Large intestine (tissue), 3 donors: ENCODE measurements around the gene AURKAIP1. TPM values are rescaled to one million over a fixed set of nuclear protein-coding genes. Genes with fewer than 3 reads are reported as not detected.
"Not testable (repeated sequence)": the region's sequence is repeated elsewhere in the genome, so short reads cannot be mapped to it uniquely, and the experiment has no call there.

Source experiments
- DNase-seq, 2 donors: peaks; one replicate each; pipeline versions ENCODE4 v3.0.0 to v3.0.0-alpha.2; 2013
- H3K27ac ChIP-seq: one replicate; pipeline ENCODE4 v1.5.1; 2013; ENCODE audit warnings: low read length
- H3K27me3 ChIP-seq: 2 replicates; pipeline ENCODE4 v1.6.1; 2013; ENCODE audit warnings: low read length; ENCODE audit not compliant: control insufficient read depth, insufficient read depth
- H3K36me3 ChIP-seq: 2 replicates; pipeline ENCODE4 v1.6.1; 2013; ENCODE audit warnings: low read length; ENCODE audit not compliant: control insufficient read depth, insufficient read depth
- H3K4me1 ChIP-seq: one replicate; pipeline ENCODE4 v1.6.1; 2013; ENCODE audit warnings: low read length; ENCODE audit not compliant: control insufficient read depth, insufficient read depth
- H3K4me3 ChIP-seq: one replicate; pipeline ENCODE4 v1.5.1; 2013; ENCODE audit warnings: low read length
- H3K9me3 ChIP-seq: one replicate; pipeline ENCODE4 v1.6.1; 2013; ENCODE audit warnings: mild to moderate bottlenecking, low read depth, low read length, moderate library complexity; ENCODE audit not compliant: control insufficient read depth
- WGBS: methylation state at CpG from one replicate; pipeline ENCODE4 v1.1.5; 2013; ENCODE audit warnings: low lambda C conversion rate; ENCODE audit not compliant: insufficient coverage; 5-methylcytosine and 5-hydroxymethylcytosine counted together
- polyA plus RNA-seq: library from polyadenylated mRNA; unstranded; fragments of 120-200 nt; gene quantifications from one replicate; pipeline ENCODE4 v1.2.1, GENCODE V29; 2013

AURKAIP1 gene
- polyA plus RNA-seq, 1 donor, result 88.4 TPM

DNA sequence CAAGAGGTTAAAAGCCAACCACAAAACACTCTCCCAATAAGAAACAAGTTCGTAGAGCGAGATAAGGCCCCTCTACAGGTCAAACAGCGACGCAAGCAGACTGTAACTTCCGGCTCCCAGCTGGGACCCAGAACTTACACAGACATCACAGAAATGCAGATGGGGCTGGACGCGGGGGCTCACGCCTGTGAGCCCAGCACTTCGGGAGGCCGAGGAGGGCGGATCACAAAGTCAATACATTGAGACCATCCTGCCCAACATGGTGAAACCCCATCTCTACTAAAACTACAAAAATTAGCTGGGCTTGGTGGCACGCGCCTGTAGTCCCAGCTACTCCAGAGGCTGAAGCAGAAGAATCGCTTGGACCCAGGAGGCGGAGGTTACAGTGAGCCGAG lies 13.1 kb upstream of the AURKAIP1 start:
- Histone ChIP-seq H3K4me3 (no peak overlapping the region), H3K36me3 (peaks cover 78% of the 10 kb centered on the region), H3K9me3 (peaks cover 6% of the 10 kb centered on the region), H3K27me3 (no peaks in the 10 kb centered on the region), H3K27ac (no peak overlapping the region), H3K4me1 (no peaks in the 10 kb centered on the region)
- DNase-seq, result no peak
- 100% methylated on average over 3 of the region's 16 CpGs for WGBS

DNA sequence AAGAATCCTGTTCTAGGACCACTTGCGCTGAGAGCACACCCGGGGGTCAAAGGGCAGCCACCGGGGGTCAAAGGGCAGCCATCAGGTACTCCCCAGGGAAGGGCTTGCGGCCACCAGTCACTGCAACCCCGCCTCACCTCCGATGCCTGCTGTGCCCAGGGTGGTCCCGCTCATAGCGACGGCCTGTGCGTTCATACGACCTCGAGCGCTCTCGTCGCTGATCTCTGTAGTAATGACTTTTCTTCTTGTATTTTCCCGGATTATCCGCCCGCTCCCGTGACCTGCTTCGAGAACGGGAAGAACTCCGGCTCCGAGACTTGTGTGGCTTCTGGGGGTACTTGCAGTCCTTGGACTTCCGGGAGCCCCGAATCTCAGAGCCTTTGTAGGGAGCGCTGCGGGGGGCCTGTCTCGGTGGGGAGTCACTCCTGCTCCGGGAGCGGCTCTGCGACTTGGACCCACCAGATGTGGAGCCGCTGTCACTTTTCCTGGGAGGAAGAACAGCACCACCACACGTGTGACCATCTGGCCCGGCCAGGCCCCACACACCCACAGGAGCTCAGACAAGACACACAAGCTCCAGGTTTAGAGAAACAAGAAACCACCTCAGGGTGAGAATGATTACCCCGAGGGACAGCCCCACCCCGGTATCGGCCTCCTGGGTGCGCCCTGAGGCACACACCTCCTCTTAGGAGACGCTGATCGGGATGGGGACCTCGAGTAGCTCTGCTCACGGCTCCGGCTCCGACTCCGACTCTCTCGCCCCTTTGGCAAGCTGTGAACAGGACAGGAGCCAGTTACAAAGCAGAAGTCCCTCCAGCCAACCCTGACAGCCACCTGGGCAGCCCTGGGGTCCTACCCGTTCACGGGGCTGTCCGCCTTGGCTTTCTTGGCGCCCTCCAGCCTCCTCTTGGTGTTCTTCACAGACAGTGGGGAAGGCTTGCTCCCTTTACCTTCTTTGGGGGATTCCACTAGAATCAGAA lies 12.4 kb upstream of the AURKAIP1 start:
- no peak overlapping the region for H3K4me3 ChIP-seq
- H3K9me3 ChIP-seq, result peaks cover 6% of the 10 kb centered on the region
- H3K27ac ChIP-seq, result no peak overlapping the region
- H3K4me1 ChIP-seq, result no peaks in the 10 kb centered on the region
- no peak for DNase-seq
- no peaks in the 10 kb centered on the region for H3K27me3 ChIP-seq
- H3K36me3 ChIP-seq, result peaks cover 71% of the 10 kb centered on the region
- WGBS, result no CpG with 5 or more reads among the region's 50 CpGs

DNA sequence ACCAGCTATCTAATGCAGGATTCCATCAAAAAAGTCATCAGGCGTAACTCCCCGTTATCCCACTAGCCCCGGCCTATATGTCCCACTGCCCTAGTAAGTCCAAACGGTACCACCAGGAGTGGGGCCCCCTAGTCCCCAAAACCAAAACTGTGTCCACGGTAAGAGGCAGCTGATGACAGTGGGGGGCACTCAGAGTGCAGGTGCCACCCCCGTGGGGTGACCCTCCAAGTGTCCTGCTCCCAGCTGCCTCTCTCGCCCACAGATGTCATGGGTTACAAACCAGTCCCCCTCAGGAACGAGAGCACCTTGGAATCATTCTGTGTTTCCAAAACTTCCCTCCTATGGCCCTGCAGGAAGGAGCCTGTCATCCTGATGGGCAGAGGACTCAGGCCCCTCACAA lies 10.9 kb upstream of the AURKAIP1 start:
- no peaks in the 10 kb centered on the region for H3K27me3 ChIP-seq
- no CpG with 5 or more reads among the region's 8 CpGs for WGBS
- H3K36me3 ChIP-seq, result peaks cover 66% of the 10 kb centered on the region
- DNase-seq, result no peak
- peaks cover 6% of the 10 kb centered on the region for H3K9me3 ChIP-seq
- no peak overlapping the region for H3K27ac ChIP-seq
- no peaks in the 10 kb centered on the region for H3K4me1 ChIP-seq
- H3K4me3 ChIP-seq, result no peak overlapping the region

DNA sequence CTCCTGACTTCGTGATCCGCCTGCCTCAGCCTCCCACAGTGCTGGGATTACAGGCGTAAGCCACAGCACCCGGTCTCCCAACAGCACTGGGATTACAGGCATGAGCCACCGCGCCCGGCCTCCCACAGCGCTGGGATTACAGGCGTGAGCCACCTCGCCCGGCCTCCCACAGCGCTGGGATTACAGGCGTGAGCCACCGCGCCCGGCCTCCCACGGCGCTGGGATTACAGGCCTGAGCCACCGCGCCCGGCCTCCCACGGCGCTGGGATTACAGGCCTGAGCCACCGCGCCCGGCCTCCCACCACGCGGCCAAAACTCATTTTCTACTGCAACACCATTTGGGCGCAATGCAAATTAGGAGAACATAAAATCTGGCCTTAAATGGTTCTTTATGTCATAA lies 10.3 kb upstream of the AURKAIP1 start:
- H3K27me3 ChIP-seq, H3K4me1 ChIP-seq, H3K4me3 ChIP-seq, H3K9me3 ChIP-seq, H3K27ac ChIP-seq, DNase-seq: not testable (repeated sequence)
- no CpG with 5 or more reads among the region's 29 CpGs for WGBS
- peaks cover 61% of the 10 kb centered on the region for H3K36me3 ChIP-seq

DNA sequence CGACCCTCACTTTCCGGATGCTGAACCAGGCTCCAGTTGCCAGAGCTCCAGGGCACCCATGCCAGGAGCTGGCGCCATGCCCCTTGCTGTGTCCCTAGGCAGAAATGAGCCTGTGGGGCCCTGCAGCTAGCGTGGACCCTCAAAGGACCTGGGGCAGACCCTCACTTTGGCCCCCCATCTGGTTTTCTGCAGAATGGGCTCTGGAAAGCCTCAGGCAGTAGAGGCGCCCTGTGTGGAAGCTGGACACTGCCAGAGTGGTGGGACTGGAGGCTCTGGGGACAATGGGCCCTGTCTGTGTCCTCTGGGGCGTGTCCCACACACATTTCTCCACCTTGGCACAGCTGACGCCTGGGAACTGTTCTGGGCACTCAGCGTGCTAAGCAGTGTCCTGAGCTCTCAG lies 6.3 kb upstream of the AURKAIP1 start:
- DNase-seq, result no peak
- WGBS, result no CpG with 5 or more reads among the region's 8 CpGs
- peaks cover 22% of the 10 kb centered on the region for H3K36me3 ChIP-seq

DNA sequence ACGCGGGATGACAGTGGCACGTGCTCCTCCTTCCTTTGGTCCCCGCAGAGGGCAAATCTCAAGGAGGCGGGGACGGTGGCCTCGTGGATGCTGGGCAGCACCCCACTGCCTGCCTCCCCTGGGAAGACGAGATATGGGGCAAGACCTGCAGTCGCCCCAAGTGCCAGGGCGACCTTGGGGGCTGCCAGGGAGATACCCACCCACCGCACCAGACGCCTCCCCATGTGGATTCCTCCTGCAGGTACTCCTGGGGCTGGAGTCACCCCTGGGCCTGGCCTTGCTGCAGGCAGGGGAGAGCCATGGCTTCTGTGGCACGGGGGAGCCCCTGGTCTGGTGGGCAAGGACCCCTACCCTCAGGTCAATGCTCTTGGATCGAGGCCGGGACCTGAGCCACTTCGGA lies 5.9 kb upstream of the AURKAIP1 start:
- H3K27ac ChIP-seq, result no peak overlapping the region
- no peaks in the 10 kb centered on the region for H3K27me3 ChIP-seq
- no peak for DNase-seq
- H3K4me3 ChIP-seq, result no peak overlapping the region
- peaks cover 18% of the 10 kb centered on the region for H3K36me3 ChIP-seq
- WGBS, result no CpG with 5 or more reads among the region's 16 CpGs
- peaks cover 4% of the 10 kb centered on the region for H3K4me1 ChIP-seq
- H3K9me3 ChIP-seq, result no peaks in the 10 kb centered on the region

More for the DNA sequence above, 6.3 kb upstream of the AURKAIP1 start:
- Histone ChIP-seq H3K9me3 (no peaks in the 10 kb centered on the region), H3K4me3 (no peak overlapping the region), H3K27me3 (no peaks in the 10 kb centered on the region), H3K4me1 (no peaks in the 10 kb centered on the region), H3K27ac (no peak overlapping the region)

DNA sequence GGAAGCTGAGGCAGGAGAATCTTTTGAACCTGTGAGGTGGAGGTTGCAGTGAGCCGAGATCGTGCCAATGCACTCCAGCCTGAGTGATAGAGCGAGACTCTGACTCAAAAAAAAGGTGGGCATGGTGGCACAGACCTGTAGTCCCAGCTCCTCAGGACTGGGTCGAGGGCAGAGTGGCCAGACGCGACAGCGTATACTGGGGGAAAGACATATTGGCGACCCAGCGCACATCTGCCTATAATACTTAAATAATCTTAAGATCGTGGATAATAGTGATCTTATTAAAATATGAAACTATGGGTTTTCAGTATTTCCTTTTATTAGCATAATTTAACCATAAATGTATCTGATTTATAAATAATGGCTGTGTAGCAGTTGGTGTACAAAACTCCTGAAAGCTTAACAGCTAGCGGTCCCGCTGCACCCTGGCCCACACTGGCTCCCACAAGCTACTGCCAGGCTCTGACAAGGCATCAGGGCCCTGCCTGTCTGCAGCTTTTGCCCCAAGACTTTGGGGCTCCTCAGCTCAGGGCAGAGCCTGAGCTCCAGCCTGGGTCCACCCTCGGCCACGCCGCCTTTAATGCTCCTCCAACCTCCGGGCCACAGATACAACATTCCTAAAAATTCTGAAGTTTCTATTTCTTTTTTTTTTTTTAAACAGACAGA lies 2.7 kb upstream of the AURKAIP1 start:
- Histone ChIP-seq H3K4me3 (no peak overlapping the region), H3K4me1 (peaks cover 20% of the 10 kb centered on the region), H3K27me3 (no peaks in the 10 kb centered on the region), H3K27ac (no peak overlapping the region), H3K36me3 (peaks cover 19% of the 10 kb centered on the region), H3K9me3 (no peaks in the 10 kb centered on the region)
- DNase-seq, result no peak
- 100% methylated on average over 2 of the region's 16 CpGs for WGBS

DNA sequence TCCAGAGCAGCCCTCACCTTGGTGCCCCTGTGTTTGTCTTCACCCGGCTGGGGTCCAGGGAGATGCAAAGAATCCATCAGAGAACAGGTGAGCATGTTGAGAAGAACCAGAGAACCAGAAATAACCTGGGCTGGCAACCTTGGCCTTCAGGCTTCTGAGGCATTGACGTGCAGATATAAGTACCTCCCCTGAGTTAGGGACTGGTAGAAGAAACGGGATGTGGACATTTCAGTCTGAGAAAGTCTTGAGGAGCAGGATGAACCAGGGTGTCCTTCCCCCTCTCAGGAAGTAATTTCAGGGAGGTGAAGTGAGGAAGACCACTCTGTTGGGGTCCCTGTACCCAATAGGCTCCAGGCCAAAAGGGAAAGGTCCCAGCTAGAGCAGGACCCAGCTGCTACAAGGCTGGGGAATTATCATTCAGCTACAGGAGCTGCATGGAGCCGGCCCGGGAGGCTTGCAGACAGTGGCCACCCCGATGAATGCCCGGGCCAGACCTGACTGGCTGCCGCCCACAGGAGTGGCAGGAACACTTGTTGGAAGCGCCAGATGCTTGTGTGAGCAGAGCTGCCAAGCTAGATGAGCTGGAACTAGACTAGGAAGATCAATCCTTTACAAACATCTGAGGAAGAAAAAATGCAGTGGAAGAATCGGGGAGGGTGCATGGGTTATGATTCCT lies 1.7 kb upstream of the AURKAIP1 start:
- peaks cover 28% of the 10 kb centered on the region for H3K4me1 ChIP-seq
- peaks cover 23% of the 10 kb centered on the region for H3K36me3 ChIP-seq
- no peaks in the 10 kb centered on the region for H3K27me3 ChIP-seq
- H3K4me3 ChIP-seq, result no peak overlapping the region
- no peak for DNase-seq
- WGBS, result no CpG with 5 or more reads among the region's 10 CpGs
- no peak overlapping the region for H3K27ac ChIP-seq
- no peaks in the 10 kb centered on the region for H3K9me3 ChIP-seq

DNA sequence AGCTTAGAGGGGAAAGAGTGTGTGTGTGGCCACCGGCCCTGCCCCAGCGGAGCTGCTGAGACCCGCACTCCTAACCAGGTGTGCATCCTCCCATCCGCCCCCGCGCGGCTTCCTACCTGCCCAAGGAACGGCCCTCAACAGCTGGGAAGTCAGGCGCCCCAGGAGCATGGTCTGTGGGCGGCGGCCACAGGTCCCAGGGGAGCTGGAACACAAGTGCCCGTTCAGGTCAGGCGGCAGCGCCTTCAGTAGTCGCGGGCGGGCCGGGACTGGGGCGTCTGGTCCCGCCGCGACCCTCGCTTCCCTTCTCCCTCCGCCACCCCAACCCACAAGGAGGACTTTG lies 448 bp downstream of the AURKAIP1 start:
- H3K4me3 ChIP-seq, result peak overlapping the region; percentile 98
- H3K27ac ChIP-seq, result peak overlapping the region; percentile 79
- peaks cover 34% of the 10 kb centered on the region for H3K4me1 ChIP-seq
- H3K36me3 ChIP-seq, result peaks cover 15% of the 10 kb centered on the region
- H3K9me3 ChIP-seq, result no peaks in the 10 kb centered on the region
- no peak for DNase-seq
- H3K27me3 ChIP-seq, result no peaks in the 10 kb centered on the region
- no CpG with 5 or more reads among the region's 24 CpGs for WGBS

DNA sequence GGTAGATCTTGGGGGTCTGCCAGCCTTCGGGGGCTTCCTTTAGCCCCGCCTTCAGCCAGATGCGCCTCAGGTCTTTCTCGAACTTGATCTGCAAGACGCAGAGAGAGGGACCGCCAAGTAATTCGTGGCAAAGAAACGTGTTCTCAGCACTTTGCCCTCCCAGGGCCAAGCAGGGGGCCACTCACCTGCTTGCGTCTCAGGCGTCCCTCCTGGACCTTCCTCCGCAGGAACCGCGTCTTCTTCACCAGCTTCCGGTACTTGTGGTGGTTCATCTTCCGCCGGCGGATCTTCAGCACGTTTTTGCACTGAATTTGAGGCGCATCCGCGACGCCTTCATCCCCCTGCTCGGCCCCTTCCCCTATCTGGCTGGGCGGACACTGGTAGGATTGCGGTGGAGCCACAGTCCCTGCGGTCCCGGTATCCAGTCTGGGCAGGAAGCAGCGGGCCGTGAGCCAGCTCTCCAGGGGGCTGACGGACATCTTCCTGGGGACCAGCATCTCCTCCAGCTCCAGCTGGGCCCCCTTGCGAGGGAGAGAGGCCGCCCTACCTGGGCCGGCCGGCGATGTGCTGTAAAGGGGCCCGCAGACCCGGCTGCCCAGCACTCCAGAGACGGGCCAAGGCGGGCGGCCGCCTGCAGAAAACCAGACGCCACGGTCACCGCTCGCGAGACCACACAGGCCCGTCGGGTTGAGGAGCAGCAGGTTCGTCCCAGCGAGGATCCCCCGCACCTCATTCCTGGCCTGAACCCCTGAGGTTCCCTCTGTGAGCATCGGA lies 1.0 kb downstream of the AURKAIP1 start:
- DNase-seq, result no peak
- Histone ChIP-seq H3K27ac (no peak overlapping the region), H3K4me3 (peak overlapping the region; percentile 98), H3K36me3 (peaks cover 15% of the 10 kb centered on the region), H3K9me3 (no peaks in the 10 kb centered on the region), H3K4me1 (peaks cover 34% of the 10 kb centered on the region), H3K27me3 (no peaks in the 10 kb centered on the region)
- WGBS, result no CpG with 5 or more reads among the region's 52 CpGs
